GM18502 (cell line): ENCODE results near the gene XYLT2.
"Not testable (repeated sequence)": the region's sequence is repeated elsewhere in the genome, so short reads cannot be mapped to it uniquely, and the experiment has no call there.

Experiments
- ATAC-seq: cut with Tn5 transposase; IDR thresholded peaks from one replicate; pipeline ENCODE4 v1.9.1; 2021; ENCODE audit warnings: mild to moderate bottlenecking; ENCODE audit not compliant: unreplicated experiment, poor library complexity

Gene XYLT2

GRCh38 chr17:50318501-50319285, 27.2 kb upstream of the XYLT2 start:
- ATAC-seq: no peak

DNA sequence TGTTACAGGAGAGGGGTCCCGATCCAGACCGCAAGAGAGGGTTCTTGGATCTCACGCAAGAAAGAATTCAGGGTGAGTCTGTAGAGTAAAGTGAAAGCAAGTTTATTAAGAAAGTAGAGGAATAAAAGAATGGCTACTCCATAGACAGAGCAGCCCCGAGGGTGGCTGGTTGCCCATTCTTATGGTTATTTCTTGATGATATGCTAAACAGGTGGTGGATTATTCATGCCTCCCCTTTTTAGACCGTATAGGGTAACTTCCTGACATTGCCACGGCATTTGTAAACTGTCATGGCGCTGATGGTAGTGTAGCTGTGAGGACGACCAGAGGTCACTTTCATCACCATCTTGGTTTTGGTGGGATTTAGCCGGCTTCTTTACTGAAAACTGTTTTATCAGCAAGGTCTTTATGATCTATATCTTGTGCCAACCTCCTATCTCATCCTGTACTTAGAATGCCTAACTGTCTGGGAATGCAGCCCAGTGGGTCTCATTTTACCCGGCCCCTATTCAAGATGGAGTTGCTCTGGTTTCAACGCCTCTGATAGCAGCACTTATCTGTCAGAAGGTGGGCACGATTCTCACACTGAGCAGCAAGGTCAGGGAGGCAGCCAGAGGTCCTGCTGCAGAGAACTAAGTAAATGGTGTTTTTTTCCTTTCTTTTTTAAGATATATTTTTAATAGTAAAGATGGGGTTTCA, 26.5 kb upstream of the XYLT2 start:
- no peak for ATAC-seq

DNA sequence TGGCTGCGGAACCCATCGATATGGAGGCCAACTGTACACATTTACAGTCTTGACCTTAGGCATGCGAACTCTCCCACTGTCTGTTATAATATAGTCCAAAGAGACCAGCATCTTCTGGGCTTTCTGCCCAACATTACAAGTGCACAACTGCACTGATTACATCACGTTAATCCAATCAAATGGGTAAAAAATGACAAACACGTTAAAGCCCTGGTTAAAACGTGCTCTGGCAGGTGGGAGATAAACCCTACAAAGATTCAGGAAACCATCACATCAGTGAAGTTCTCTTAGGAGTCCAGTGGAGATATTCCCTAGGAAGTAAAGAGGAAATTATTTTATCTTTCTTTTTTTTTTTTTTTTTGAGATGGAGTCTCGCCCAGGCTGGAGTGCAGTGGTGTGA, 23.7 kb upstream of the XYLT2 start:
- no peak for ATAC-seq

DNA sequence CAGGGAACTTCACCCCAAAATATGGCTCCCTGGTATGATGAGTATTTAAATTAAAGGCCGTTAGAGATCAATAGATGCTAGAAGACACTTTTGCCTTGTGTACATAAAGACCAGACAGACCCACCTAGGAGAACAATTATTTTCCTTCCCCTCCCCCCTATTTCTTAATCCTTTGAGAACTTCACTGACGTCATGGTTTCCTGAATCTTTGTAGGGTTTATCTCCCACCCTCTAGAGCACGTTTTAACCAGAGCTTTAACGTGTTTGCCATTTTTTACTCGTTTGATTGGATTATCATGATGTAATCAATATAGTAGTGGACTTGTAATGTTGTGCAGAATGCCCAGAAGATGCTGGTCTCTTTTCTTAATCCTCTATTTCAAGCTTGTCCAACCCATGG, 22.9 kb upstream of the XYLT2 start:
- no peak for ATAC-seq

DNA sequence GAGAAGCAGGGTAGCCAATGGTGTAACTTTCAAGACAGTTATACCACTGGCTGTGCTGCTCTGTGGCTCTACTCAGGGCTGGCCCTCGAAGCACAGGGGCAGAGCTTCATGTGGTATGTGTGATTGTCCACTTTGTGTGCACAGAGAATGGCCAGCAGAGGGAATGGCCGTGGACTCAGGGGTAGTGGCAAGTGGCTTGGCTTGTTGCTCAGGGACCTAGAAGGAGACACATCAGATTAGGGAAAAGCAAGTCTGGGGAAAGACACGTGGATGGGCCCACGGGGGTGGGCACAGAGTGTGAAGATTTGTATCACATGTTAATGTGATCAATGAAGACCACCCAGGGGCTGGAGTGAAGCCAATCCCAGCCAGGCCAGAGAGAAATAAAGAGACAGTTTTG, 20.0 kb upstream of the XYLT2 start:
- no peak for ATAC-seq

DNA sequence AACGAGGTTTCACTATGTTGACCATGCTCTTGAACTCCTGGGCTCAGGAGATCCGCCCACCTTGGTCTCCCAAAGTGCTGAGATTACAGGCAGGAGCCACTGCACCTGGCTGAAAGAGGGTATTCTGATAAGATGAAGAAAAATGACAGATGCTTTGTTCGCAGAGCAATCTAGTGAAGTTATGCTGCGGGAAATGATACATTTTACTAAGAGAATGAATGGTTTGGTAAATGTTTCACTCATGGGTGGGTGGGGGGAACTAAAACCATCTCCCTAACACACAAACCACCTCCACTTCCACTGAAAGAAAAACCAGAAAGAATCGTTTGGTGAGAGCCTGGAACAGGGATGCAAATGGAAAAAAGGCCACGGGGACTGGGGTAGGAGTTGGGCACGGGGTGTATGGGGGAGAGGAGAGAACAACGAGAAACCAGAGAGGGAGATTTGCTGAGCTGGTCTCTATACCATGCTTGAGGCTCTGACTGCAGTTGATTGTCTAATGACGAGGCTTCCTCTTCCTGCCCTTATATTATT, 19.0 kb upstream of the XYLT2 start:
- no peak for ATAC-seq

- ATAC-seq: no peak
Observed at GRCh38 chr17:50328363-50329325, 17.3 kb upstream of the XYLT2 start.

- no peak for ATAC-seq
Observed at GRCh38 chr17:50329716-50330115, 16.2 kb upstream of the XYLT2 start.

- no peak for ATAC-seq
Observed at GRCh38 chr17:50330151-50330775, 15.7 kb upstream of the XYLT2 start.

GRCh38 chr17:50331085-50331791, 14.7 kb upstream of the XYLT2 start:
- ATAC-seq: no peak

- no peak for ATAC-seq
Observed at GRCh38 chr17:50332196-50332595, 13.7 kb upstream of the XYLT2 start.

DNA sequence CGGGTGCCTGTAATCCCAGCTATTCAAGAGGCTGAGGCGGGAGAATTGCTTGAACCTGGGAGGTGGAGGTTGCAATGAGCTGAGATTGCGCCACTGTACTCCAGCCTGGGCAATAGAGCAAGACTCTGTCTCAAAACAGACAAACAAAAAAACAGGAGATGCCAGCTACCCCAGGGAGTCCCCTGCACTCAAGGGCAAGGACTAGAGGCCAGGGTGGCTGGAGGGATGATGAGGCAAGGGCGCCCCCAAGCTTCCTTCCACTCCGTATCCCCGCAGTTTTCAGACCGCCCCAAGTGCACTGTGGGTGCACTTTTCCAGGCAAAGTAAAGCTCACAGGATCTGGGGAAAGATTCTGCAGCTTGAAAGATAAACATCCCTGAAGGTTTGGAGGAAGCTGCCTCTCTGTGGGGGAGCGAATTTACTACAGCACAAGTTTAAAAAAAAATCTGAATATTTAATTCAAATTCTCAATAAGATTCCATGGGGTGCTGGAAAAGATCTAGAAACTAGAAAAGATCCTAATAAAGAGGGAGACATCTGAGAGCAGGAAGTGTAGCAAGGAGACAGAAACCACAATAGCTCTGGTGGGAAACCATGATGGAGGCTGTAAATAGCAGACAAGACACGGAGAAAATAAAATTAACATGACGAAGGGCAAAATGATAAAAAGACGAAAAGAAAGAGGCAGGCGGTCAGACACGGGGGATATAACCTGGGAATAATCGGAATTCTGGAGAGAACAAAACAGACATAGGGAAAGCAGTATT, 12.5 kb upstream of the XYLT2 start:
- ATAC-seq: not testable (repeated sequence)

DNA sequence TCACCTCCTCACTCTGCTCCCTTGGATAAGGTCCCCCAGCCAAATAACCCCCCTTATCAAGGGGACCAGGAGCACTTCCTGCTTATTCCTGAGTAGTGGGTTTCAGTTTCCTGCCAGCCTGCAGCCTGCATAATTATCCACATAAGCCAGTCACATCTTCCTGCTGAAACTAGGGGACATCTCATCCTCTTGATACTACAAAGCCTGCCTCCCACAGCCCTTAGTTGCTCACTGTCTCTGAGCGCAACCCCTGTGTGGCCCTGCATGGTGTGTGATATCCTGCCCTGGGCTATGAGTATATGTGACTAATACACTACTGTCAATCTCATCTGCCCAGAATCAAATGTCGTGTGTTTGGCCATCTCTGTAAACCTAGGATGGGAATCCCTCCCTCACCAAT, 8.0 kb upstream of the XYLT2 start:
- no peak for ATAC-seq

GRCh38 chr17:50338645-50339044, 7.3 kb upstream of the XYLT2 start:
- ATAC-seq: no peak

DNA sequence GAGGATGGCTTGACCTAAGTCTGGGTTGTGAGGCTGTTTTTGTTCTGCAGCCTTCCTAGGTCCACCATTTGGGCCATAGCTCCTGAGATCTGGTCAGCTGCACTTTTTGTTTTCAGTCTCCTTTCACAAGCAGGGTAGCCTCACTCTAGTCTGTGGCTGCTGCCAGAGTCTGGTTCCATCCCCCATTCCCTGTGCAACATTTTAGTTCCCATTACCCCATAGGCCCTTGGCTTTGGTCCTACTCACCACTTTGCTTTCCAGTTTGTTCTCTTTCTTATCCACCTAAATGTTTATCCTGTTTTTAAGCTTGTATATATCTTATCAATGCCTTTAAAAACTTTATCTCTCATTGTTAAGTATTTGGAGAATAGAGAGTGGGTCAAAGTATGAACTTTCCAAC, 6.5 kb upstream of the XYLT2 start:
- no peak for ATAC-seq

- no peak for ATAC-seq
Observed at GRCh38 chr17:50344731-50345365, 1.1 kb upstream of the XYLT2 start.

DNA sequence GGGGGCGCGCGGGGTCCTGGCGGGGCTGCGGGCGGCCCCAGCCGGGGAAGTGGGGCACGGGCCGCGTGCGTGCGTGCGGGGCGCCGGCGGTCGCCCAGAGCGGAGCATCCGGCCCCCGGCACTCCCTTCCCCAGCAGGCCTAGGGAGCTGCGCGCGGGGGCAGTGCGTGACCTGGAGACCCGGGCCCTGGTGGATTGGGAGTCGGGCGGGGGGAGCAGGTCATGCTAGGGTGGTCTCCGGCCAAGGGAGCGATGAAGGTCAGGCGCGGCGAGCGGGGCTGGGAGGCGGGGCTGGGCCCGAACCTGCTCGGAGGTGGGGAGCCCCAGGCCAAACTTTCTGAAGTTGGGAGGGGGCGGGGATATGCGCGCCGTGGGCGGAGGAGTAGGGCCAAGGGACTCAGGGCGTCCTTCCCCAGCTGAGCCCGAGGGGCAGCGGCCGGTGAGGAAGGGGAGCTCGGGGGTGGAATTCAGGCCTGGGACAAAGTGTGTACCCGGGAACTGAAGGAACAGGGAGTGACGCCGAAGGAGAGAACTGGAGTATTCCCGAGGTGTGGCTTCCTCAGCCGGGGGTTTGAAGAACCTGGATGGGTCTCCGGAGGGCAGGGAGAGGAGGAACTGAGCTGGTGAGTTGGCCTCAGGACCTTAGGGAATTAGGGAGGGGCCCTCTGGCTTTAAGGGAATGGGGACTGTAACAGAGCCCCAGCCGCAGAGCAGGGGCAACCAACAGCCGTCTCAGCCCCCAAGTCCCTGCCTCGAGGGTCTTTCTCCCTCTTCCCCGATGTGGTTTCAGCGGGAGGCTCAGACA, 589 bp downstream of the XYLT2 start:
- peak; percentile 56 for ATAC-seq
